ENCODE measurements around the gene NOS1AP. TPM values are rescaled to one million over a fixed set of nuclear protein-coding genes. Genes with fewer than 3 reads are reported as not detected.

Gene NOS1AP
- 0.27 and 1.1 TPM in 2 replicates for total RNA-seq

DNA sequence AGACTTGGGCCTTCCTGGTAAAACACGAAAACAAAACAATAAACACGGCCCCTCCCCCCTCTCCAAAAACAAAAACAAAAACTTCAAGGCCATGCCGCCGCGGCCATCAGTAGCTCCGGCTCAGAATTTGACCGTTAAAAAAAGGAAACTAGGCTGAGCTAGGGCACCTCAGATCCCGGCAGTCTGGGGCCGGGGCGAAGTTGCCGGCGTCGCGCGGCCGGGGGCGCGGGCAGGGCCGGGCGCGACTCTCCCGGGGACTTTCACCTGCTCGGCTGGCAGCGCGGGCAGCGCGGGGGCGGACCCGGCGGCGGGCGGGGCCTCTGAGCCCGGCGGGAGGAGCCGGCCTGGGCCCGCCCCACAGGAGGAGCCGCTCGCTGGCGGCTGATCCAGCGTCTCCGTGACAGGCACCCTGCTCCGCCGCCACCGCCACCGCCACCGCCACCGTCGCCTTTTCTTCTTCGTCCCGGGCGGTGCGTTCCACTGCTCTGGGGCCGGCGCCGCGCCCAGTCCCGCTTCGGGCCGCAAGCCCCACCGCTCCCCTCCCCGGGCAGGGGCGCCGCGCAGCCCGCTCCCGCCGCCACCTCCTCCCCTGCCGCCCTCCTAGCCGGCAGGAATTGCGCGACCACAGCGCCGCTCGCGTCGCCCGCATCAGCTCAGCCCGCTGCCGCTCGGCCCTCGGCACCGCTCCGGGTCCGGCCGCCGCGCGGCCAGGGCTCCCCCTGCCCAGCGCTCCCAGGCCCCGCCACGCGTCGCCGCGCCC is at the start of gene NOS1AP:
Gene NOS1AP, plus strand, starts transcription at position 358 of the 760 bp plus-strand sequence. CDS start 487 bp downstream, outside the sequence.

GRCh38 chr1:162023547-162024501 is 45.7 kb upstream of the NOS1AP start, which contains the start of gene OLFML2B:
TSS of gene OLFML2B (minus strand) at chr1:162023869. CDS start at chr1:162023430, 439 bp downstream.

DNA sequence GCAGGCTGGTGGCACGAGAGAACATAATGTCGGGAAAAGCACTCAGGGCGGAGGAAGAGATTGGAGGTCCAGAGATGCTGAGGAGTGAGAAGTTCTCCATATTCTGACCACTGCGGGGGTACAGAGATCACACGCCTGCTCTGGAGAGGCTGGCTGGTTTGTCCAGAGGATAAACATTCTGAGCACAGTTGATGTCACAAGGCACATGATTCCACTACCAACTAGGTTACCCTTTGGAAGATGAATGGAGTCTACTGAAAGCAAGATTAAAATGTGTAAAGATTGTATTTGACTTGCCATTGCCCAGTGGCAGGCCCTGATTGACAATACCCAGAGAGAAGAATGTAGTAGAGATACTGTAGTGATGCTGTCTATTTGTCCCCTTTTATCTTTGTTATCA is 307.2 kb downstream of the NOS1AP start, which contains the start of gene SPATA46:
Gene SPATA46, minus strand, starts transcription at position 164 of the 400 bp plus-strand sequence. Its CDS starts 64 bp downstream, at position 100.

DNA sequence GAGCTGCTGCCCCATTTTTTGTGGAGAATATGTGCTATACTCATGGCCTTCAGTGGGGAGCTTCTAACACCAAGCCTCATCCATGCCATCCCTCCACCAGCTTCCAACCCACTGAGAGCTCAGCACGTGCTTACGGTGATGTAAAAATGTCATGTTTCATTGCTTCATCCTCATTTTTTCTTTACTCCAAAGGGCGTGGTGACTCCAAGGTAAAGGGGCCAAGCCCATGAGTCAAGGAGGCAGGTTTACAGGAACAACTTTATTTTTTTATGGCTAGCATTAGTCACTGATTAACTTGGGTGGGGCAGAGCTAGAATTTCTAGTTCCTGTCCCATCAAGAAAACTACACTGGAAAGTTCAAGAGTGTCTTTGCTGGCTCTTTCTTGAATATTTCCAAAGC is 311.9 kb downstream of the NOS1AP start, which contains the start of gene C1orf226:
Gene C1orf226, plus strand, starts transcription at position 346 of the 400 bp plus-strand sequence. CDS start 174 bp downstream, outside the sequence.

DNA sequence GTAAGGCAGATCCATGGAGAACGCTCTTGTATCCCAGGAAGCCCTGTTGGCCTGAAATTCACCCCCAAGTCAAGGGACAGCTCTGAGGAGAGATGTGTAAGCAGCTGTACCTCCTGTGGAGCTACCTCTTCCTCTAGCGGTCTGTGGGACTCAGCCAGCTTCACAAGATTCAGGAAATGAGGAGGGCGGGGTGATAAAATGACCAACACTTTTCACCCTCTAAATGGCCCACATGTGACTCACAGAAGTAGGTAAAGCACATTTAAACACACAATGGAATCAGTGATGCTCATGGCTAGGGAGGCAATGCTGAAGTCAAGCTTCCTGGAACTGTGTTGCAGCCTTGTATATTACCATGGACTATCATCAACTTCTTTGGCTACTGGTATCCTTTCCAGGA is 342.5 kb downstream of the NOS1AP start, which contains the start of gene SH2D1B:
Gene SH2D1B, minus strand, starts transcription at position 135 of the 400 bp plus-strand sequence. Its CDS starts 120 bp downstream, at position 15.

Other genes with a start within 250 kb of the NOS1AP start
- 0.20 and 0.59 TPM in 2 replicates for gene OLFML2B, start 45.8 kb upstream of the NOS1AP start, total RNA-seq